H1 (cell line): ENCODE measurements around the gene ZYX. TPM values are rescaled to one million over a fixed set of nuclear protein-coding genes. Genes with fewer than 3 reads are reported as not detected.

Experiments
- ATF2 ChIP-seq: IDR thresholded peaks from 2 replicates; pipeline ENCODE4 v1.6.1; 2012; ENCODE audit warnings: low read length, inconsistent platforms
- CBX5 ChIP-seq: fragments of 300-800, 300-1000 bp; sonication (generic); IDR thresholded peaks from 2 replicates; pipeline ENCODE4 v1.7.1; 2016; ENCODE audit warnings: antibody characterized with exemption, low read length, low read depth
- CHD1 ChIP-seq: IDR thresholded peaks from 2 replicates; pipeline ENCODE4 v1.6.1; 2012; ENCODE audit warnings: low read depth, low read length, improper control_type of control experiment
- CREB1 ChIP-seq: IDR thresholded peaks from 2 replicates; pipeline ENCODE4 v1.6.1; 2012; ENCODE audit warnings: inconsistent platforms
- EP300 ChIP-seq, 2 experiments: IDR thresholded peaks; 1 replicate in 1 of 2; 2 replicates in 1 of 2; pipeline ENCODE4 v1.6.1; 2011 to 2012; ENCODE audit warnings: low read depth in 2 of 2, low read length in 2 of 2, mild to moderate bottlenecking in 2 of 2, borderline replicate concordance in 1 of 2, inconsistent platforms in 1 of 2, moderate library complexity in 1 of 2
- GABPA ChIP-seq: IDR thresholded peaks from 2 replicates; pipeline ENCODE4 v1.6.1; 2011; ENCODE audit warnings: mild to moderate bottlenecking, low read length, moderate library complexity, borderline replicate concordance; ENCODE audit not compliant: insufficient read depth
- GTF2F1 ChIP-seq: IDR thresholded peaks from 2 replicates; pipeline ENCODE4 v1.6.1; 2012; ENCODE audit warnings: low read depth, low read length, improper control_type of control experiment, borderline replicate concordance
- HDAC2 ChIP-seq, 2 experiments: fragments of 300-600 bp in 1 of 2; sonication (generic) in 1 of 2; IDR thresholded peaks; 2 replicates each; pipeline ENCODE4 v1.6.1; 2011 to 2012; ENCODE audit warnings: low read depth in 2 of 2, low read length in 2 of 2, mild to moderate bottlenecking in 2 of 2, moderate library complexity in 2 of 2, borderline replicate concordance in 1 of 2, inconsistent platforms in 1 of 2
- KDM4A ChIP-seq: IDR thresholded peaks from one replicate; pipeline ENCODE4 v1.7.1; 2012; ENCODE audit warnings: low read depth, mild to moderate bottlenecking, moderate library complexity, low read length, inconsistent platforms; ENCODE audit not compliant: severe bottlenecking
- POLR2A ChIP-seq, 2 experiments: IDR thresholded peaks; 1 replicate in 1 of 2; 2 replicates in 1 of 2; pipeline ENCODE4 v1.6.1; 2011; ENCODE audit warnings: low read depth in 2 of 2, low read length in 2 of 2, mild to moderate bottlenecking in 2 of 2; ENCODE audit errors: control extremely low read depth in 1 of 2
- RXRA ChIP-seq: IDR thresholded peaks from 2 replicates; pipeline ENCODE4 v1.6.1; 2011; ENCODE audit warnings: low read depth, mild to moderate bottlenecking, low read length, moderate library complexity; ENCODE audit not compliant: insufficient read depth
- SP1 ChIP-seq: IDR thresholded peaks from 2 replicates; pipeline ENCODE4 v1.6.1; 2011; ENCODE audit warnings: low read depth, low read length
- SP2 ChIP-seq: IDR thresholded peaks from 2 replicates; pipeline ENCODE4 v1.6.1; 2012; ENCODE audit warnings: mild to moderate bottlenecking, low read length, inconsistent platforms
- SP4 ChIP-seq: IDR thresholded peaks from 2 replicates; pipeline ENCODE4 v1.6.1; 2012; ENCODE audit warnings: low read length, inconsistent platforms
- TEAD4 ChIP-seq: IDR thresholded peaks from 2 replicates; pipeline ENCODE4 v1.6.1; 2012; ENCODE audit warnings: low read depth, low read length, inconsistent platforms, mixed read lengths
- YY1 ChIP-seq: IDR thresholded peaks from 2 replicates; pipeline ENCODE4 v1.6.1; 2011; ENCODE audit warnings: low read depth, mild to moderate bottlenecking, low read length
- polyA plus RNA-seq, 7 experiments: library from polyadenylated mRNA; depleted of rRNA in 3 of 7; stranded (reverse) in 5 of 7; unstranded in 2 of 7; fragments of >200 nt in 5 of 7; fragments of 200-250 nt in 2 of 7; gene quantifications; 1 replicate in 5 of 7; 2 replicates in 1 of 7; 4 replicates in 1 of 7; pipeline versions ENCODE4 v1.2.1 to v1.2.3, GENCODE V29; 2011 to 2013; ENCODE audit warnings: missing spikeins in 2 of 7, mixed read lengths in 2 of 7
- total RNA-seq: library from RNA; stranded (reverse); fragmentation: NEBNext Ultra II Directional; extraction: Animal tissue kit (Norgen Biotek cat#: 25700); gene quantifications from 2 replicates; pipeline ENCODE4 v1.2.1, GENCODE V29; 2021

The ZYX gene
- total and polyA plus RNA-seq, 2 of the 8 experiments (the other 6 are each of a cell fraction or from before 2014, with no cell fraction given): 40.6 to 159 TPM

GRCh38 chr7:143345428-143345900 is 35.7 kb upstream of the ZYX start (continued):
- TF ChIP-seq SP1 (no peak), GABPA (peak; percentile 58; the same call in 1 of the 2 replicates), HDAC2 (IDR thresholded peaks at IDR 0.05; ENCODE audit: borderline replicate concordance in 1 of 2, low read depth in 2 of 2, low read length in 2 of 2) (peak in 1 of 2 experiments; percentile 67; a peak in 1 of 4 replicates), RXRA (0 out of 2 replicates have a peak, but pooled peaks have one; percentile 37), ATF2 (no peak), CHD1 (no peak), CBX5 (no peak), YY1 (peak; percentile 68; the same call in 1 of the 2 replicates), GTF2F1 (peak; percentile 65; the same call in 1 of the 2 replicates), CREB1 (0 out of 2 replicates have a peak, but pooled peaks have one; percentile 46), TEAD4 (peak; percentile 67; the same call in 1 of the 2 replicates), EP300 (IDR thresholded peaks at IDR 0.05; ENCODE audit: borderline replicate concordance in 1 of 2, low read depth in 2 of 2, low read length in 2 of 2) (peak in 1 of 2 experiments; percentile 29; a peak in 1 of 3 replicates), POLR2A (IDR thresholded peaks at IDR 0.05; ENCODE audit: control extremely low read depth in 1 of 2, low read depth in 2 of 2, low read length in 2 of 2) (no peak), KDM4A (peak; percentile 70), SP4 (no peak), SP2 (no peak)
